ENCODE data around the gene CDH22.
A peak's percentile ranks its signal among the peaks of the same experiment; 100 is the strongest.

CDH22 gene

GRCh38 chr20:46353500-46354206, 45.4 kb upstream of the CDH22 start:
- TF ChIP-seq CTCF (IDR thresholded peaks at IDR 0.05; ENCODE audit: insufficient read depth, missing control alignments): no peak
- DNase-seq (ENCODE audit: insufficient read length, low spot score) (peak; percentile 93), FAIRE-seq (no peak)

GRCh38 chr20:46352370-46352938, 44.2 kb upstream of the CDH22 start:
- TF ChIP-seq CTCF (IDR thresholded peaks at IDR 0.05; ENCODE audit: insufficient read depth, missing control alignments): no peak
- FAIRE-seq: no peak
- no peak for DNase-seq (ENCODE audit: insufficient read length, low spot score)

GRCh38 chr20:46351357-46352058, 43.2 kb upstream of the CDH22 start:
- DNase-seq (ENCODE audit: insufficient read length, low spot score) (no peak), FAIRE-seq (no peak)
- TF ChIP-seq CTCF (IDR thresholded peaks at IDR 0.05; ENCODE audit: insufficient read depth, missing control alignments): no peak

- no peak for FAIRE-seq
- no peak for DNase-seq (ENCODE audit: insufficient read length, low spot score)
- no peak for TF ChIP-seq CTCF (IDR thresholded peaks at IDR 0.05; ENCODE audit: insufficient read depth, missing control alignments)
Observed at GRCh38 chr20:46350986-46351267, 42.6 kb upstream of the CDH22 start.

GRCh38 chr20:46350201-46350985, 42.1 kb upstream of the CDH22 start:
- no peak for DNase-seq (ENCODE audit: insufficient read length, low spot score)
- no peak for TF ChIP-seq CTCF (IDR thresholded peaks at IDR 0.05; ENCODE audit: insufficient read depth, missing control alignments)
- no peak for FAIRE-seq

- no peak for DNase-seq (ENCODE audit: insufficient read length, low spot score)
- TF ChIP-seq CTCF (IDR thresholded peaks at IDR 0.05; ENCODE audit: insufficient read depth, missing control alignments): no peak
- no peak for FAIRE-seq
Observed at GRCh38 chr20:46349742-46350056, 41.4 kb upstream of the CDH22 start.
